LNCaP clone FGC (cell line): ENCODE measurements around the gene ACOD1.

Experiments used
- DNase-seq: peaks from one replicate; pipeline ENCODE4 v3.0.0-alpha.2; 2011; ENCODE audit warnings: low read depth
- H3K4me3 ChIP-seq: 2 replicates; pipeline ENCODE4 v1.5.1; 2011; ENCODE audit warnings: mild to moderate bottlenecking, low read depth, low read length, control low read depth
- CTCF ChIP-seq: IDR thresholded peaks from 2 replicates; pipeline ENCODE4 v1.5.1; 2012; ENCODE audit warnings: mild to moderate bottlenecking; ENCODE audit not compliant: control insufficient read depth, insufficient read depth; ENCODE audit errors: extremely low read depth

The ACOD1 gene

GRCh38 chr13:76934671-76935070 lies 13.6 kb upstream of the ACOD1 start:
- TF ChIP-seq CTCF: no peak
- H3K4me3 ChIP-seq: no peak overlapping the region
- DNase-seq: no peak

- DNase-seq: no peak
- H3K4me3 ChIP-seq: no peak overlapping the region
- TF ChIP-seq CTCF: no peak
These were observed 11.5 kb upstream of the ACOD1 start for GRCh38 chr13:76936763-76937162.

- no peak overlapping the region for H3K4me3 ChIP-seq
- no peak for DNase-seq
- no peak for TF ChIP-seq CTCF
These were observed 11.0 kb upstream of the ACOD1 start for GRCh38 chr13:76937281-76937820.

GRCh38 chr13:76939215-76939614 lies 9.1 kb upstream of the ACOD1 start:
- H3K4me3 ChIP-seq: no peak overlapping the region
- DNase-seq: no peak
- no peak for TF ChIP-seq CTCF

GRCh38 chr13:76942363-76942762 lies 5.9 kb upstream of the ACOD1 start:
- DNase-seq: no peak
- TF ChIP-seq CTCF: no peak
- no peak overlapping the region for H3K4me3 ChIP-seq

GRCh38 chr13:76943646-76944045 lies 4.7 kb upstream of the ACOD1 start:
- no peak for TF ChIP-seq CTCF
- no peak for DNase-seq
- no peak overlapping the region for H3K4me3 ChIP-seq

- TF ChIP-seq CTCF: no peak
- no peak overlapping the region for H3K4me3 ChIP-seq
- DNase-seq: no peak
These were observed 3.9 kb upstream of the ACOD1 start for GRCh38 chr13:76944456-76944855.
